Endothelial cell of umbilical vein (primary cell): ENCODE results near the gene C14orf39. TPM values are rescaled to one million over a fixed set of nuclear protein-coding genes. Genes with fewer than 3 reads are reported as not detected.
"Not testable (repeated sequence)": the region's sequence is repeated elsewhere in the genome, so short reads cannot be mapped to it uniquely, and the experiment has no call there.

Experiments
- BruUV-seq: library from RNA; stranded (reverse); fragments of 400-500 nt; replicated peaks from 2 replicates; lab custom pipeline; 2021; lab: Mats Ljungman, UMichigan
- CTCF ChIA-PET: fragments of 300-600, 350-600 bp; sonication (Branson Sonifier 250); formaldehyde crosslinking; loops from one replicate; lab custom pipeline; 2021; ENCODE audit warnings: antibody characterized with exemption, inconsistent platforms; lab: Charles Lee
- POLR2A ChIA-PET: fragments of 300-600, 350-600 bp; sonication (Branson Sonifier 250); formaldehyde crosslinking; loops from one replicate; lab custom pipeline; 2021; ENCODE audit warnings: antibody characterized with exemption, inconsistent platforms; lab: Charles Lee
- DNase-seq: peaks from one replicate; pipeline ENCODE4 v3.0.0-alpha.2; 2011; ENCODE audit warnings: low read depth, low spot score
- FAIRE-seq: peaks from 2 replicates; lab custom pipeline; 2011; peaks lifted over from hg19 to GRCh38; lab: Jason Lieb, UNC
- H2AFZ ChIP-seq: 2 replicates; pipeline ENCODE4 v1.6.0; 2012; ENCODE audit warnings: low read depth, low read length, control low read depth, inconsistent platforms
- H3K27ac ChIP-seq: 2 replicates; pipeline ENCODE4 v1.5.1; 2011; ENCODE audit warnings: low read depth, mild to moderate bottlenecking, control low read depth, low read length, moderate library complexity; ENCODE audit not compliant: insufficient read depth
- H3K27me3 ChIP-seq, 2 experiments: 2 replicates each; pipeline versions ENCODE4 v1.6.0 to v1.6.1; 2011; ENCODE audit warnings: low read length in 2 of 2, mixed read lengths in 1 of 2; ENCODE audit not compliant: control insufficient read depth in 2 of 2, insufficient read depth in 2 of 2
- H3K36me3 ChIP-seq, 2 experiments: 2 replicates in 1 of 2; 3 replicates in 1 of 2; pipeline ENCODE4 v1.5.1; 2011; ENCODE audit warnings: low read length in 2 of 2, mild to moderate bottlenecking in 1 of 2, moderate library complexity in 1 of 2; ENCODE audit not compliant: control insufficient read depth in 2 of 2, insufficient read depth in 2 of 2; ENCODE audit errors: extremely low read depth in 1 of 2
- H3K4me1 ChIP-seq: 3 replicates; pipeline ENCODE4 v1.5.1; 2011; ENCODE audit warnings: mild to moderate bottlenecking, low read length; ENCODE audit not compliant: control insufficient read depth, insufficient read depth; ENCODE audit errors: extremely low read depth
- H3K4me2 ChIP-seq: 2 replicates; pipeline ENCODE4 v1.6.1; 2011; ENCODE audit warnings: low read length, control low read depth, mixed read lengths; ENCODE audit not compliant: insufficient read depth
- H3K4me3 ChIP-seq, 3 experiments: fragments of 200-600 bp in 1 of 3; sonication (generic), shearing (Covaris generic) in 1 of 3; replicated peaks in 1 of 3; 2 replicates each; pipeline ENCODE4 v1.5.1; 2011 to 2016; ENCODE audit warnings: control low read depth in 3 of 3, low read length in 3 of 3, mild to moderate bottlenecking in 2 of 3, inconsistent platforms in 1 of 3, low read depth in 1 of 3, moderate library complexity in 1 of 3; ENCODE audit not compliant: insufficient read depth in 1 of 3
- H3K79me2 ChIP-seq: 2 replicates; pipeline ENCODE4 v1.6.0; 2012; ENCODE audit warnings: low read length, inconsistent platforms; ENCODE audit not compliant: control insufficient read depth, insufficient read depth
- H3K9ac ChIP-seq: replicated peaks from 2 replicates; pipeline ENCODE3; 2011; ENCODE audit warnings: low read length, control low read depth; ENCODE audit not compliant: insufficient read depth; ENCODE audit errors: extremely low read depth
- H3K9me1 ChIP-seq: replicated peaks from 3 replicates; pipeline ENCODE4 v1.6.0; 2011; ENCODE audit warnings: mild to moderate bottlenecking, low read length; ENCODE audit not compliant: control insufficient read depth, insufficient read depth; ENCODE audit errors: extremely low read depth
- H3K9me3 ChIP-seq: replicated peaks from 2 replicates; pipeline ENCODE4 v1.5.1; 2012; ENCODE audit warnings: low read length, inconsistent platforms; ENCODE audit not compliant: control insufficient read depth, insufficient read depth
- H4K20me1 ChIP-seq: replicated peaks from 2 replicates; pipeline ENCODE3; 2011; ENCODE audit warnings: mild to moderate bottlenecking, low read length; ENCODE audit not compliant: control insufficient read depth, insufficient read depth; ENCODE audit errors: extremely low read depth
- FOS ChIP-seq: IDR thresholded peaks from 2 replicates; pipeline ENCODE4 v1.6.1; 2011; ENCODE audit warnings: mild to moderate bottlenecking, low read length, moderate library complexity, borderline replicate concordance; ENCODE audit not compliant: insufficient read depth
- JUN ChIP-seq: IDR thresholded peaks from 2 replicates; pipeline ENCODE4 v1.6.1; 2011; ENCODE audit warnings: borderline replicate concordance, low read depth; ENCODE audit not compliant: insufficient read length, insufficient read depth
- MYC ChIP-seq: IDR thresholded peaks from one replicate; pipeline ENCODE4 v1.6.1; 2011; ENCODE audit warnings: mild to moderate bottlenecking, low read depth, low read length
- POLR2A ChIP-seq: IDR thresholded peaks from 2 replicates; pipeline ENCODE4 v1.6.1; 2012; ENCODE audit warnings: low read depth, mild to moderate bottlenecking, control low read depth, low read length
- dilution Hi-C: fragments of 300-500 bp; cut with MboI; formaldehyde crosslinking; loops from one replicate; pipeline ENCODE4 v1.15.0; 2019; ENCODE audit warnings: low sequenced_read_pairs; ENCODE audit not compliant: extremely low pct_ligation_motif_present
- intact Hi-C: fragments of 100-400 bp; cut with micrococcal nuclease; formaldehyde crosslinking; loops from one replicate; pipeline ENCODE4 v1.10.0; 2022
- polyA plus RNA-seq, 4 experiments: library from polyadenylated mRNA; depleted of rRNA in 3 of 4; stranded (reverse) in 3 of 4; unstranded in 1 of 4; fragments of >200 nt; gene quantifications; 2 replicates each; pipeline versions ENCODE4 v1.2.1 to v1.2.3, GENCODE V29; 2011 to 2012; ENCODE audit warnings: missing spikeins in 1 of 4
- total RNA-seq: library from RNA; stranded (reverse); gene quantifications from 2 replicates; pipeline ENCODE4 v1.2.3, GENCODE V29; 2021

C14orf39 gene
- total and polyA plus RNA-seq, 2 donors (not counting 3 experiments of a cell fraction or from before 2014, with no cell fraction given): not detected

GRCh38 chr14:60482743-60483142 lies 3.1 kb downstream of the C14orf39 start:
- dilution Hi-C loops: no loop called here
- FAIRE-seq (no peak), DNase-seq (no peak)
- Histone ChIP-seq H3K4me1 (no peaks in the 10 kb centered on the region), H3K79me2 (no peaks in the 10 kb centered on the region), H3K9ac (no peak overlapping the region), H3K27me3 (peaks cover 19 to 53% of the 10 kb centered on the region in 2 experiments), H3K36me3 (no peaks in the 10 kb centered on the region), H3K9me1 (no peaks in the 10 kb centered on the region), H3K4me2 (no peak overlapping the region), H3K27ac (no peak overlapping the region), H3K4me3 (no peak overlapping the region), H4K20me1 (no peaks in the 10 kb centered on the region), H3K9me3 (no peaks in the 10 kb centered on the region), H2AFZ (no peak overlapping the region)
- CTCF ChIA-PET: interaction anchor here (1.2 to 2.1 kb wide), 2 partner anchors 131 to 133 kb away, joined by 3 to 6 read pairs; no protein-coding TSS in a partner anchor
- TF ChIP-seq POLR2A (no peak), MYC (no peak), JUN (no peak), FOS (peak; percentile 36)
- BruUV-seq: no TSS peak
- intact Hi-C loops: loop anchor here (10.0 kb wide), 1 partner anchor 238 kb away; the partner anchor contains the start of gene PPM1A
- POLR2A ChIA-PET: no interaction called here

GRCh38 chr14:60480248-60480647 lies 5.6 kb downstream of the C14orf39 start:
- POLR2A ChIA-PET, H3K4me2 ChIP-seq, CTCF ChIA-PET, H2AFZ ChIP-seq, H3K9ac ChIP-seq, H3K36me3 ChIP-seq, H3K9me1 ChIP-seq, H3K27ac ChIP-seq, H3K9me3 ChIP-seq, FAIRE-seq, H3K79me2 ChIP-seq, H4K20me1 ChIP-seq, DNase-seq, BruUV-seq, H3K4me3 ChIP-seq, dilution Hi-C loops, H3K4me1 ChIP-seq: not testable (repeated sequence)
- intact Hi-C loops: loop anchor here (10.0 kb wide), 1 partner anchor 235 kb away; the partner anchor contains the start of gene PPM1A
- H3K27me3 ChIP-seq: peaks cover 6 to 35% of the 10 kb centered on the region in 2 experiments
